GM12878 (cell line): Measurements from ENCODE around the gene LMO7. TPM values are rescaled to one million over a fixed set of nuclear protein-coding genes. Genes with fewer than 3 reads are reported as not detected.

Experiments used
- ATAC-seq: fragments of 200-7000 bp; cut with Tn5 transposase; 3 replicates; pipeline ENCODE4 v1.9.1; 2020; ENCODE audit warnings: mild to moderate bottlenecking, moderate library complexity
- BruUV-seq: library from RNA; stranded (reverse); fragments of 400-500 nt; replicated peaks from 2 replicates; lab custom pipeline; 2021; lab: Mats Ljungman, UMichigan
- CTCF ChIA-PET: fragments of 300-600 bp; sonication (Branson Sonifier 250); formaldehyde crosslinking; extraction: SDS; loops from one replicate; lab custom pipeline; 2021; ENCODE audit warnings: inconsistent platforms; lab: Yijun Ruan, JAX
- POLR2A ChIA-PET: fragments of 350-600 bp; formaldehyde crosslinking; extraction: SDS; loops from one replicate; lab custom pipeline; 2021; ENCODE audit warnings: inconsistent platforms; lab: Charles Lee
- RAD21 ChIA-PET: fragments of 300-600 bp; sonication (Branson Sonifier 250); formaldehyde crosslinking; loops from one replicate; lab custom pipeline; 2023; ENCODE audit warnings: antibody characterized with exemption; ENCODE audit not compliant: unreplicated experiment; lab: Charles Lee
- SMC1A ChIA-PET: fragments of 300-600 bp; sonication (Branson Sonifier 250); formaldehyde crosslinking; loops from one replicate; lab custom pipeline; 2023; ENCODE audit not compliant: unreplicated experiment, uncharacterized antibody; lab: Charles Lee
- DNase-seq: peaks from one replicate; pipeline ENCODE4 v3.0.0-alpha.2; 2011; ENCODE audit warnings: low read depth, low spot score
- FAIRE-seq: peaks from 3 replicates; lab custom pipeline; 2011; peaks lifted over from hg19 to GRCh38; lab: Jason Lieb, UNC
- H2AFZ ChIP-seq: 2 replicates; pipeline ENCODE4 v1.6.0; 2011; ENCODE audit warnings: low read depth, low read length, control low read depth; ENCODE audit not compliant: control insufficient read depth
- H3K27ac ChIP-seq: 2 replicates; pipeline ENCODE4 v1.5.1; 2011; ENCODE audit warnings: control low read depth; ENCODE audit not compliant: control insufficient read depth, insufficient read depth
- H3K27me3 ChIP-seq, 2 experiments: replicated peaks in 1 of 2; 2 replicates each; pipeline versions ENCODE4 v1.6.0 to v1.6.1; 2011; ENCODE audit warnings: low read length in 1 of 2; ENCODE audit not compliant: control insufficient read depth in 2 of 2, insufficient read depth in 2 of 2
- H3K36me3 ChIP-seq, 2 experiments: 2 replicates each; pipeline ENCODE4 v1.5.1; 2011; ENCODE audit warnings: low read length in 1 of 2; ENCODE audit not compliant: control insufficient read depth in 2 of 2, insufficient read depth in 2 of 2
- H3K4me1 ChIP-seq: 2 replicates; pipeline ENCODE4 v1.6.1; 2011; ENCODE audit warnings: mild to moderate bottlenecking, low read length, moderate library complexity, mixed read lengths; ENCODE audit not compliant: control insufficient read depth, insufficient read depth
- H3K4me2 ChIP-seq: 2 replicates; pipeline ENCODE4 v1.6.0; 2011; ENCODE audit warnings: control low read depth; ENCODE audit not compliant: control insufficient read depth, insufficient read depth
- H3K4me3 ChIP-seq: fragments of 200-600 bp; sonication (generic); 2 replicates; pipeline ENCODE4 v1.5.1; 2016
- H3K79me2 ChIP-seq: 2 replicates; pipeline ENCODE4 v1.6.0; 2011; ENCODE audit warnings: low read length; ENCODE audit not compliant: control insufficient read depth, insufficient read depth
- H3K9ac ChIP-seq: 2 replicates; pipeline ENCODE4 v1.8.0; 2011; ENCODE audit warnings: low read length, control low read depth, mixed read lengths; ENCODE audit not compliant: control insufficient read depth, insufficient read depth
- H3K9me3 ChIP-seq: replicated peaks from 3 replicates; pipeline ENCODE4 v1.5.1; 2011; ENCODE audit warnings: mild to moderate bottlenecking, low read length; ENCODE audit not compliant: control insufficient read depth, insufficient read depth
- H4K20me1 ChIP-seq: 2 replicates; pipeline ENCODE4 v1.6.0; 2011; ENCODE audit not compliant: control insufficient read depth, insufficient read depth
- ATF2 ChIP-seq: IDR thresholded peaks from 2 replicates; pipeline ENCODE4 v1.6.1; 2012; ENCODE audit warnings: low read length, inconsistent platforms
- BRCA1 ChIP-seq: IDR thresholded peaks from 2 replicates; pipeline ENCODE4 v1.6.1; 2011; ENCODE audit warnings: low read depth, low read length, improper control_type of control experiment
- CBFB ChIP-seq: IDR thresholded peaks from 2 replicates; pipeline ENCODE4 v1.6.1; 2016; ENCODE audit warnings: antibody characterized with exemption, low read depth
- CEBPB ChIP-seq, 2 experiments: fragments of 150-350 bp in 1 of 2; IDR thresholded peaks; 2 replicates each; pipeline ENCODE4 v1.6.1; 2012 to 2014; ENCODE audit warnings: low read depth in 2 of 2, low read length in 2 of 2, borderline replicate concordance in 1 of 2, inconsistent platforms in 1 of 2
- GATAD2B ChIP-seq: fragments of 450-650 bp; conservative IDR thresholded peaks from 2 replicates; pipeline ENCODE4 v1.6.1; 2017; ENCODE audit warnings: low read depth, mild to moderate bottlenecking, moderate library complexity
- HDAC2 ChIP-seq: fragments of 200-600 bp; sonication (generic); IDR thresholded peaks from 2 replicates; pipeline ENCODE4 v1.6.1; 2017
- HDAC6 ChIP-seq: fragments of 200-600 bp; sonication (generic); IDR thresholded peaks from one replicate; pipeline ENCODE4 v1.8.0; 2017; ENCODE audit warnings: antibody characterized with exemption; ENCODE audit not compliant: unreplicated experiment
- NFYA ChIP-seq: IDR thresholded peaks from 2 replicates; pipeline ENCODE4 v1.6.1; 2011; ENCODE audit warnings: low read depth, mild to moderate bottlenecking, low read length, improper control_type of control experiment, borderline replicate concordance
- RAD21 ChIP-seq: IDR thresholded peaks from 2 replicates; pipeline ENCODE4 v1.6.1; 2011; ENCODE audit warnings: mild to moderate bottlenecking, low read depth, low read length, moderate library complexity; ENCODE audit not compliant: insufficient read depth
- SUPT20H ChIP-seq: IDR thresholded peaks from 2 replicates; pipeline ENCODE4 v1.6.1; 2011; ENCODE audit warnings: low read depth, mild to moderate bottlenecking, low read length, moderate library complexity, borderline replicate concordance; ENCODE audit not compliant: control insufficient read depth
- TARDBP ChIP-seq: IDR thresholded peaks from 2 replicates; pipeline ENCODE4 v1.6.1; 2016; ENCODE audit warnings: borderline replicate concordance
- ZBTB4 ChIP-seq: fragments of 450-650 bp; formaldehyde crosslinking; IDR thresholded peaks from 2 replicates; pipeline ENCODE4 v1.4.0; 2022; ENCODE audit warnings: mild to moderate bottlenecking, moderate library complexity
- ZNF592 ChIP-seq: fragments of 450-650 bp; IDR thresholded peaks from 2 replicates; pipeline ENCODE4 v1.6.1; 2017; ENCODE audit warnings: mild to moderate bottlenecking, moderate library complexity
- ZZZ3 ChIP-seq: IDR thresholded peaks from 2 replicates; pipeline ENCODE4 v1.6.1; 2011; ENCODE audit warnings: low read depth; ENCODE audit not compliant: control insufficient read depth, insufficient read length
- WGBS: methylation state at CpG from one replicate; pipeline ENCODE4 v1.1.6; 2016; ENCODE audit warnings: low lambda C conversion rate; ENCODE audit not compliant: insufficient replicate concordance, insufficient coverage; ENCODE audit errors: missing lambda C conversion rate; 5-methylcytosine and 5-hydroxymethylcytosine counted together
- in situ Hi-C: fragments of 300-500 bp; cut with MboI; formaldehyde crosslinking; loops from 9 replicates; pipeline ENCODE4 v1.14.3; 2018; ENCODE audit warnings: mixed read lengths
- intact Hi-C: fragments of 100-400 bp; cut with micrococcal nuclease; formaldehyde crosslinking; loops from one replicate; pipeline ENCODE4 v1.14.2; 2022; ENCODE audit not compliant: unreplicated experiment
- polyA plus RNA-seq, 11 experiments: library from polyadenylated mRNA; depleted of rRNA in 4 of 11; unstranded in 6 of 11; stranded (reverse) in 5 of 11; fragments of >200 nt; fragmentation: Nextera tagmentation in 4 of 11; fragmentation: Illumina TruSeq in 1 of 11; extraction: Ambion mirVana in 4 of 11; extraction: Trizol in 1 of 11; gene quantifications; 1 replicate in 1 of 11; 2 replicates in 10 of 11; pipeline versions ENCODE4 v1.2.1 to v1.2.3, GENCODE V29; 2011 to 2016; ENCODE audit warnings: inconsistent platforms in 2 of 11, missing spikeins in 2 of 11, low read depth in 1 of 11
- total RNA-seq, 4 experiments: library from RNA; depleted of rRNA in 3 of 4; stranded (reverse); fragments of >200 nt in 3 of 4; fragmentation: Illumina TruSeq in 1 of 4; extraction: Trizol in 1 of 4; gene quantifications; 2 replicates each; pipeline versions ENCODE4 v1.2.1 to v1.2.3, GENCODE V29; 2013 to 2021

Gene LMO7
- total and polyA plus RNA-seq, 10 of the 15 experiments (the other 5 are each of a cell fraction or from before 2014, with no cell fraction given): 8.5 to 67.8 (median 36.8) TPM

GRCh38 chr13:75645141-75645540 lies 9.0 kb downstream of the LMO7 start:
- Histone ChIP-seq H3K4me1 (peaks cover 24% of the 10 kb centered on the region), H2AFZ (no peak overlapping the region), H3K36me3 (no peaks in the 10 kb centered on the region; a peak in 1 of 4 replicates), H3K4me3 (no peak overlapping the region), H3K79me2 (no peaks in the 10 kb centered on the region; the same call in none of the 2 replicates), H3K27ac (no peak overlapping the region), H3K9ac (no peak overlapping the region), H4K20me1 (no peaks in the 10 kb centered on the region), H3K27me3 (no peaks in the 10 kb centered on the region), H3K4me2 (no peak overlapping the region), H3K9me3 (no peaks in the 10 kb centered on the region)
- in situ Hi-C loops (no loop called here), intact Hi-C loops (loop anchor here (10.0 kb wide), 1 partner anchor 270 kb away; no protein-coding TSS in a partner anchor)
- no peak for DNase-seq
- ChIA-PET SMC1A (interaction anchor here (0.8 kb wide), 1 partner anchor 278 kb away, joined by 3 read pairs; no protein-coding TSS in a partner anchor), CTCF (no interaction called here), POLR2A (no interaction called here), RAD21 (no interaction called here)
- ATAC-seq: no peak
- BruUV-seq: no TSS peak
- FAIRE-seq: no peak
- 93% methylated on average over 3 of the region's 3 CpGs for WGBS
- TF ChIP-seq NFYA (no peak), SUPT20H (no peak), GATAD2B (no peak), BRCA1 (no peak), ATF2 (no peak), ZNF592 (no peak), RAD21 (no peak), CEBPB (IDR thresholded peaks at IDR 0.05; ENCODE audit: borderline replicate concordance in 1 of 2, low read depth in 2 of 2, low read length in 2 of 2) (no peak), HDAC2 (no peak), ZBTB4 (CRISPR knock-in tag) (no peak), CBFB (no peak), HDAC6 (no peak), ZZZ3 (no peak), TARDBP (no peak)
